ENCODE measurements around the gene SUN3. TPM values are rescaled to one million over a fixed set of nuclear protein-coding genes. Genes with fewer than 3 reads are reported as not detected.
A peak's percentile ranks its signal among the peaks of the same experiment; 100 is the strongest.

SUN3 gene
- total RNA-seq, 1 experiment from 2014 or later: not detected

DNA sequence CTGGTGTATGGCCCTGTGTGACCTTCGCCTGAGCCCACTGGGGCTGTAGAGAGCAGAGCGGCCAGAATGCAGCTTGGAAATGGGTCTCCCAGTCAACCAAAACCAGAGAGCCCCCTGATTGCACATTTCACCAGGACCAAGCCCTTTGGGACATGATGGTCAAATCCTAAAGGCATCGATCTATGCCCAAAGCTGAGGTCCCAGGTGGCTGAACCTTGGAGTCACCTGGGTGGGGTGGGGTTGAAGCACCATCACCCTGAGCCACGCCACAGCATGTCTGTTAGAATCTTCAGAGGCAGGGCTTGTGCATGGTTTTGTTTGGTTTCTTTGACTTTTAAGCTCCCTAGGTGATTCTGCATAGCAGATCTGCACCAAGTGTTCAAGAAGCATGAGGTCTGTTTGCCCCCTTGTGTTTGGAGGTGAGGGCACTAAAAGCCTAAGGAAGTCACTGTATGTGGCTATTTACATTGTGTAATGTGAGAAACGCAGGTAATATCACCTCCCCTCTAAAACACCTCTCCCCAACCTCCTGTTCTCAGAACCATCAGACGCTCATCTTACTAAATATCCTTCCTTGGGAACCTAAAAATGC, 90.2 kb downstream of the SUN3 start:
- no peak overlapping the region for H2AFZ ChIP-seq (ENCODE audit: low read length)
- H3K27ac ChIP-seq (ENCODE audit: low read length): no peak overlapping the region
- BruUV-seq (replicated peaks): no TSS peak
- no peaks in the 10 kb centered on the region for H3F3A ChIP-seq (ENCODE audit: low read length, unreplicated experiment)
- no peaks in the 10 kb centered on the region for H4K20me1 ChIP-seq (ENCODE audit: low read length)
- H3K9ac ChIP-seq (ENCODE audit: low read length): no peak overlapping the region
- no peak overlapping the region for H3K4me2 ChIP-seq (ENCODE audit: low read length)
- CTCF ChIA-PET: interaction anchor here (0.5 to 1.3 kb wide), 3 partner anchors 132 to 672 kb away, joined by 5 to 8 read pairs (median 5); no protein-coding TSS in a partner anchor
- no peaks in the 10 kb centered on the region for H3K36me3 ChIP-seq (ENCODE audit: low read depth, low read length)
- peak; percentile 65 for ATAC-seq
- H3K4me3 ChIP-seq (ENCODE audit: low read length): no peak overlapping the region
- H3K9me3 ChIP-seq (ENCODE audit: low read length): no peaks in the 10 kb centered on the region
- peak; percentile 44 for DNase-seq
- POLR2A ChIA-PET (ENCODE audit: unreplicated experiment): interaction anchor here (0.6 kb wide), 1 partner anchor 170 kb away, joined by 3 read pairs; no protein-coding TSS in a partner anchor
- no peaks in the 10 kb centered on the region for H3K79me2 ChIP-seq (ENCODE audit: low read length)
- intact Hi-C loops (cut with micrococcal nuclease): loop anchor here (5.0 kb wide), 1 partner anchor 121 kb away; no protein-coding TSS in a partner anchor
- no peak for TF ChIP-seq EZH2phosphoT487 (IDR thresholded peaks at IDR 0.05; ENCODE audit: borderline replicate concordance, low read length)
- TF ChIP-seq, protein P1, sequence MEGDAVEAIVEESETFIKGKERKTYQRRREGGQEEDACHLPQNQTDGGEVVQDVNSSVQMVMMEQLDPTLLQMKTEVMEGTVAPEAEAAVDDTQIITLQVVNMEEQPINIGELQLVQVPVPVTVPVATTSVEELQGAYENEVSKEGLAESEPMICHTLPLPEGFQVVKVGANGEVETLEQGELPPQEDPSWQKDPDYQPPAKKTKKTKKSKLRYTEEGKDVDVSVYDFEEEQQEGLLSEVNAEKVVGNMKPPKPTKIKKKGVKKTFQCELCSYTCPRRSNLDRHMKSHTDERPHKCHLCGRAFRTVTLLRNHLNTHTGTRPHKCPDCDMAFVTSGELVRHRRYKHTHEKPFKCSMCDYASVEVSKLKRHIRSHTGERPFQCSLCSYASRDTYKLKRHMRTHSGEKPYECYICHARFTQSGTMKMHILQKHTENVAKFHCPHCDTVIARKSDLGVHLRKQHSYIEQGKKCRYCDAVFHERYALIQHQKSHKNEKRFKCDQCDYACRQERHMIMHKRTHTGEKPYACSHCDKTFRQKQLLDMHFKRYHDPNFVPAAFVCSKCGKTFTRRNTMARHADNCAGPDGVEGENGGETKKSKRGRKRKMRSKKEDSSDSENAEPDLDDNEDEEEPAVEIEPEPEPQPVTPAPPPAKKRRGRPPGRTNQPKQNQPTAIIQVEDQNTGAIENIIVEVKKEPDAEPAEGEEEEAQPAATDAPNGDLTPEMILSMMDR (conservative IDR thresholded peaks at IDR 0.05; ENCODE audit: low read depth, low read length): peak; percentile 54
- no peaks in the 10 kb centered on the region for H3K27me3 ChIP-seq (ENCODE audit: low read length)
- H3K4me1 ChIP-seq (ENCODE audit: insufficient read depth, low read length): peaks cover 14% of the 10 kb centered on the region
- H3K9me2 ChIP-seq (replicated peaks; ENCODE audit: low read length): no peaks in the 10 kb centered on the region

DNA sequence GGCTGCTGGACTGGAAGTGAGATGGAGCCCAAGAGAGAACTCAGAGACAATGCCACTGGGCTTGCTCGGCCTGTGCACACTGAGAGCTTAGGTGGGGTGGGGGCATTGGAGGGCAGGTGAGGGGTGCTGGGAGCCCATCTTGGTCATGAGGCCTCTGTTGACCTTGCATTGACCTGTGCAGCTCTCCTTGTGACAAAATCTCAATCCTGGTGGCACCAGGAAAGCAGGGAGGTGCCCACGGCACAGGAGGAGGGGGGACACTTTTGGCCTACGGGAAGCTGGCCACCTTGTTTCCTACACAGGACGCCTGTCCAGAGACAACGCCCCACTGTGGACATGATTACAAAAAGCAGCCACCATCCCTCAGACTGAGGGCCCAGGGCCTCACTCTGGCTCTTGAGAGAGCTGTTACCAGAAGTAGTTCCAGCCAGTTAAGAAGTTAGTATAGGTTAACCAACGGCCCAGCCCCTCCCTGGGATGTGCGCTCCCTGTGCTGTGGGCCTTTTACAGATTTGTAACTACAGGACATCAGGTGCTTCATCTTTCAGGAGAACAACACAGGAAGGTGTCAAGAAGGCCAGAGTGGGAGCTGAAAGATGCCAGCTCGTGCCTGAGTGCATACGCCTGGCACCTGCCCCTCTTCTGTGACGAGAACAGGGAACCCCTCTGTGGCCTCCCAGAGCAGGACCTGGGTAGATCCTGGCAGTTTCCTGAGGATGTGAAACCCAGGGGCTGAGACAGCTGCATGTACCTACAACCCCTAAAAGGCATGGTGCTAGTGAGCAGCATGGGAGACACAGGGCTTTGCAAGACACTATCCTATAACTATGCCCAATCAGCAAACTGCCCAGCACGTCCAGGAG, 91.0 kb downstream of the SUN3 start:
- Histone ChIP-seq H3K27ac (ENCODE audit: low read length) (no peak overlapping the region), H4K20me1 (ENCODE audit: low read length) (no peaks in the 10 kb centered on the region), H3K79me2 (ENCODE audit: low read length) (no peaks in the 10 kb centered on the region), H3K4me3 (ENCODE audit: low read length) (no peak overlapping the region), H2AFZ (ENCODE audit: low read length) (no peak overlapping the region), H3F3A (ENCODE audit: low read length, unreplicated experiment) (no peaks in the 10 kb centered on the region), H3K4me1 (ENCODE audit: insufficient read depth, low read length) (peaks cover 14% of the 10 kb centered on the region), H3K4me2 (ENCODE audit: low read length) (no peak overlapping the region), H3K27me3 (ENCODE audit: low read length) (no peaks in the 10 kb centered on the region), H3K9me3 (ENCODE audit: low read length) (no peaks in the 10 kb centered on the region), H3K36me3 (ENCODE audit: low read depth, low read length) (no peaks in the 10 kb centered on the region), H3K9me2 (replicated peaks; ENCODE audit: low read length) (no peaks in the 10 kb centered on the region), H3K9ac (ENCODE audit: low read length) (no peak overlapping the region)
- DNase-seq (no peak), ATAC-seq (no peak)
- ChIA-PET CTCF (interaction anchor here (0.5 to 1.3 kb wide), 2 partner anchors 141 to 672 kb away, joined by 5 to 8 read pairs; no protein-coding TSS in a partner anchor), POLR2A (ENCODE audit: unreplicated experiment) (interaction anchor here (0.5 kb wide), 2 partner anchors 44 to 1662 kb away, joined by 3 read pairs; no protein-coding TSS in a partner anchor)
- BruUV-seq (replicated peaks): no TSS peak
- intact Hi-C loops (cut with micrococcal nuclease): loop anchor here (5.0 kb wide), 1 partner anchor 121 kb away; no protein-coding TSS in a partner anchor
- TF ChIP-seq EZH2 (IDR thresholded peaks at IDR 0.05; ENCODE audit: low read length, unreplicated experiment): no peak
- TF ChIP-seq, protein P1 (conservative IDR thresholded peaks at IDR 0.05; ENCODE audit: low read depth, low read length): no peak
- TF ChIP-seq EZH2phosphoT487 (IDR thresholded peaks at IDR 0.05; ENCODE audit: borderline replicate concordance, low read length): no peak

Other genes starting within 250 kb of the SUN3 start
- gene PKD1L1, start 80.6 kb downstream of the SUN3 start, total RNA-seq (2014; rRNA removed): 0.04 and 0.17 TPM in 2 replicates
- 15.3 and 23.2 TPM in 2 replicates for gene HUS1, start 49.5 kb downstream of the SUN3 start, total RNA-seq (2014; rRNA removed)
- gene C7orf57, start 6.4 kb upstream of the SUN3 start, total RNA-seq (2014; rRNA removed): 0.15 TPM in 1 of 2 replicates, not detected in the other
- 71.9 and 77.7 TPM in 2 replicates for gene UPP1, start 60.2 kb upstream of the SUN3 start, total RNA-seq (2014; rRNA removed)
- 1.8 and 2.1 TPM in 2 replicates for gene ABCA13, start 142.4 kb upstream of the SUN3 start, total RNA-seq (2014; rRNA removed)